ENCODE results near the gene ENPEP.
"Not testable (repeated sequence)": the region's sequence is repeated elsewhere in the genome, so short reads cannot be mapped to it uniquely, and the experiment has no call there.

ENPEP gene

GRCh38 chr4:110516106-110516922 is 40.4 kb downstream of the ENPEP start:
- in situ Hi-C loops (cut with MboI; ENCODE audit: low sequenced_read_pairs) = no loop called here

- in situ Hi-C loops (cut with MboI; ENCODE audit: low sequenced_read_pairs) = no loop called here
These were observed 43.0 kb downstream of the ENPEP start for GRCh38 chr4:110518889-110519490.

DNA sequence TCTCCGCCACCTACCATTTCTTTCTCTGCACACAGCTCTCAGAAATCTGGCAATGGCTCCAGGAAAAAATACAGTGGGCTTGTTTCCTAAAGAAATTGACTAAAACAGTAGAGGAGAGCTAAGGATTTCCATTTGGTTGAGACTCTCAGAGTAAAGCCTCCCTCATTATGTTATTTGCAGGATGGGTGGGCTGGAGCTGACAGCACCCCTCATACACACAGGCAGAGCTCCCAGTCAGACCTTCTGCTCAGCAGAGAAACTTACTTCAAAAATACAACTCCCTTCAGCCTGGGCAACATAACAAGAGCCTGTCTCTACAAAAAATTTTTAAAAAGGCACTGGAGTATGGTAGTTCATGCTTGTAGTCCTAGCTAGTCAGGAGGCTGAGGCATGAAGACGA is 44.9 kb downstream of the ENPEP start:
- in situ Hi-C loops (cut with MboI; ENCODE audit: low sequenced_read_pairs) = loop anchor here (10.0 kb wide), 1 partner anchor 516 kb away; no protein-coding TSS in a partner anchor

DNA sequence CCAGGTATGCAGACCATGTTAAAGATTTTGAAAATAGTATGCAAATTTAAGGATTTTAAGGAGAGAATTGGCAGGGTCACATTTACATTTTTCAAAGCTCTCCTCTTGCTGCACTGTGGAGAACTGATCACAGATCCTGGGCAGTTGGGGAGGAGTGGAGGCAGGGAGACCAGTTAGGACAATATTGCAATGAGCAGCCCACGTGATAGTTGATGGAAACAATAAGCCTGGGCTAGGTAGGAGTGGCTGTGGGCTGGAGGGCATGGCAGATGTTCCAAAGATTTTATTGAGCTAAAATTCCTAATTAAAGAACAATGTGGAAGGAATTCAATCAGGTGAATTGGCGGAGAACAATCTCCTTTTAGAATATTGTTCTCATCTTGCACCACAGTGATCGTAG is 50.6 kb downstream of the ENPEP start:
- in situ Hi-C loops (cut with MboI; ENCODE audit: low sequenced_read_pairs) = loop anchor here (10.0 kb wide), 1 partner anchor 522 kb away; no protein-coding TSS in a partner anchor

GRCh38 chr4:110527156-110527555 is 51.2 kb downstream of the ENPEP start:
- in situ Hi-C loops (cut with MboI; ENCODE audit: low sequenced_read_pairs) = loop anchor here (10.0 kb wide), 1 partner anchor 522 kb away; no protein-coding TSS in a partner anchor

- in situ Hi-C loops (cut with MboI; ENCODE audit: low sequenced_read_pairs) = no loop called here
These were observed 57.1 kb downstream of the ENPEP start for GRCh38 chr4:110532901-110533589.

GRCh38 chr4:110533590-110533910 is 57.6 kb downstream of the ENPEP start:
- in situ Hi-C loops (cut with MboI; ENCODE audit: low sequenced_read_pairs) = no loop called here

GRCh38 chr4:110533940-110534339 is 58.0 kb downstream of the ENPEP start:
- in situ Hi-C loops (cut with MboI; ENCODE audit: low sequenced_read_pairs) = no loop called here

- in situ Hi-C loops (cut with MboI; ENCODE audit: low sequenced_read_pairs) = no loop called here
These were observed 64.6 kb downstream of the ENPEP start for GRCh38 chr4:110540581-110540980.

GRCh38 chr4:110540982-110541451 is 65.1 kb downstream of the ENPEP start:
- in situ Hi-C loops (cut with MboI; ENCODE audit: low sequenced_read_pairs) = no loop called here

GRCh38 chr4:110543577-110543976 is 67.6 kb downstream of the ENPEP start:
- in situ Hi-C loops (cut with MboI; ENCODE audit: low sequenced_read_pairs) = no loop called here

DNA sequence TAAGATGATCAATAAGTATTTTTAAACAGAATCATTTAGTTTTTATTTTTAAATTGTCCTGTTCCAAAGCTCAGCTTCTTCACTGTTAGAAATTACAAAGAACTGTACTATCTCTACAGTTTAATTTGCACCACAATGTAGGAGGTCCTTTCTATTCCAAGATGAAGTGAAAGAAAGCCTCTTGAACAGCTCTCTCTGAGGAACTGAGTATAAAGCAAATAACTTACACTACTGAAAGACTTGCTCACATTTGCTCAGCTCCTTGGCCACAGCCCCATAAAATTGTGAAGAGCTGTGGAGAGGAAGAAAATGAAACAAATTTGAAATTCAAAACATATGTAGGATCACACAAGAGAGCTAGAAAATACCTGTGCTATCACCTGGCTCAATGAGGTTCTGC is 68.6 kb downstream of the ENPEP start:
- in situ Hi-C loops (cut with MboI; ENCODE audit: low sequenced_read_pairs) = no loop called here

DNA sequence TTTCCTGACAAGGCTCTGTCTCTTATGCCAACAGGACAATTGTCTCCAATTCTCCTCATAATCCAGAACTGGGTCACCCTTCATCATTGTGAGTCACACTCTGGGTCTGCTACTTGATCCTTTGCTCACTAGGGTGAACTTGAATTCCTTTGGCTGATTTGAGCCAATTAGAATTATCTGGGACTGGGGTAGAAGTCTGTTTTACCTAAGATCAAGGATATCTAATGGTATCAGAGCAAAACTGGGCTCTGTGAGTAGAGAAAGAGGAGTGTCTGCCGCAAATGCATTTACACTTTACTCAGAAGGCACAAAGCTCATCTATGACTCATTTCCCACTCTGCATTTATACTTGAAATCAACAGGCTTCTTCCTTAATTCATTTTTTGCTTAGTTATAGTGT is 74.3 kb downstream of the ENPEP start:
- in situ Hi-C loops (cut with MboI; ENCODE audit: low sequenced_read_pairs) = no loop called here

- in situ Hi-C loops (cut with MboI; ENCODE audit: low sequenced_read_pairs) = no loop called here
These were observed 77.2 kb downstream of the ENPEP start for GRCh38 chr4:110553197-110553596.

GRCh38 chr4:110567214-110567613 is 91.3 kb downstream of the ENPEP start:
- in situ Hi-C loops (cut with MboI; ENCODE audit: low sequenced_read_pairs) = no loop called here

DNA sequence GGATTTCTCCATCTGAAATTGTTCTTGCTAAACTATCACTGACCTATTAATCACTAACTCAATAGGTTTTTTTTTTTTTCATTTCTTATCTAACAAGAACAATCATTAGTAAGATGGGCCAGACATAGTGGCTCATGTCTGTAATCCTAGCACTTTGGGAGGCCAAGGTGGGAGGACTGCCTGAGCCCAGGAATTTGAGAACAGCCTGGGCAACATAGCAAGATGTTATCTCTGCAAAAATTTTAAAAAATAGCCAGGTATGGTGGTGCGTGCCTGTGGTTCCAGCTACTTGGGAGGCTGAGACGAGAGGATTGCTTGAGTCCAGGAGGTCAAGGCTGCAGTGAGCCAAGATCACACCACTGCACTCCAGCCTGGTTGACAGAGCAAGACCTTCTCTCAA is 100.7 kb downstream of the ENPEP start:
- in situ Hi-C loops (cut with MboI; ENCODE audit: low sequenced_read_pairs) = not testable (repeated sequence)

- in situ Hi-C loops (cut with MboI; ENCODE audit: low sequenced_read_pairs) = no loop called here
These were observed 110.3 kb downstream of the ENPEP start for GRCh38 chr4:110586131-110586850.

GRCh38 chr4:110587666-110588285 is 111.8 kb downstream of the ENPEP start:
- in situ Hi-C loops (cut with MboI; ENCODE audit: low sequenced_read_pairs) = no loop called here

DNA sequence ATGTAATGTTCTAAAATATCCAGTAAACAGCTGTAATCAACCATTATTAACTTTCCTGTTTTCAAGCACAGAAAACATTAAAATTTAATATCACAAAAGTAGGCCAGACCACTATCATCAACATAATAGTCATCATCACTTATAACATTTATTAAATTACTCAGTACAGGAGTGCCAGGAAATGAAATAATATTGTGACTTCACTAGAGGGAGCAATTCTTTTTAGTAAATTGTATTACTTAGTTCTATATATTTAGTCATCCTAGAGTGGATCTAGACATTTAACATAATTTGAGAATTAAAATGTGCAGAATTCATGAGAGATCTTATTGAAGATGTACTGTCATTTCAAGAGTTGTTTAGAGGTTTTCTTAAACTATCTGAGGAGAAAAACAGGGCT is 113.3 kb downstream of the ENPEP start:
- in situ Hi-C loops (cut with MboI; ENCODE audit: low sequenced_read_pairs) = no loop called here

GRCh38 chr4:110595583-110595982 is 119.6 kb downstream of the ENPEP start:
- in situ Hi-C loops (cut with MboI; ENCODE audit: low sequenced_read_pairs) = no loop called here

GRCh38 chr4:110596431-110596830 is 120.5 kb downstream of the ENPEP start:
- in situ Hi-C loops (cut with MboI; ENCODE audit: low sequenced_read_pairs) = no loop called here

Data from HL-60/S4 treated with phorbol 12-myristate 13-acetate at 8.2 ng/mL for 4 days and 3 days (cell line).